ENCODE measurements around the gene TBL1X.

Gene TBL1X

GRCh38 chrX:9465380-9466123 lies 694 bp downstream of the TBL1X start:
- no peak for TF ChIP-seq CTCF (IDR thresholded peaks at IDR 0.05)

- TF ChIP-seq CTCF (IDR thresholded peaks at IDR 0.05): no peak
Measured at GRCh38 chrX:9466124-9466495, 1.3 kb downstream of the TBL1X start.

- no peak for TF ChIP-seq CTCF (IDR thresholded peaks at IDR 0.05)
Measured at GRCh38 chrX:9466736-9467135, 1.9 kb downstream of the TBL1X start.

- no peak for TF ChIP-seq CTCF (IDR thresholded peaks at IDR 0.05)
Measured at GRCh38 chrX:9467146-9467545, 2.3 kb downstream of the TBL1X start.

- no peak for TF ChIP-seq CTCF (IDR thresholded peaks at IDR 0.05)
Measured at GRCh38 chrX:9467751-9468150, 2.9 kb downstream of the TBL1X start.

DNA sequence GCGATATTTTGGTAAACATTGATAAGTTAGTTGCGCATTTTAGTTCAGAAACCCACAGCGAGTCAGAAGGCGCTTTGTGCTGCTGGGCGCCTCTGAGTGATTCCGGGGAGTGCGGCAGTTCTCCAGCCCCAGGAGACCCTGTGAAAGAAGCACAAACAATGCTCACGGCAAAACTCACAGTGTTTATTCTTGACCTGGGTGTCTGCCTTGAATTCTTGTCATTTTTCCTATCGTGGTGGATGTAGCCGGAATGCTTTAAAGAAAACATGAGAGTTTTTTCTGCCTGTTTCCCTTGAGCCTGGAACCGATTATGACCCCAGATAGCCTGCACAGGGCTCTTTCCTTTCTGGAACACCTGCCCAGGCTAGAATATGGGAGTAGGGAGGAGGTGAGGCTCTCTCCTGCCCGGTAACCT lies 6.7 kb downstream of the TBL1X start:
- TF ChIP-seq CTCF (IDR thresholded peaks at IDR 0.05): no peak

DNA sequence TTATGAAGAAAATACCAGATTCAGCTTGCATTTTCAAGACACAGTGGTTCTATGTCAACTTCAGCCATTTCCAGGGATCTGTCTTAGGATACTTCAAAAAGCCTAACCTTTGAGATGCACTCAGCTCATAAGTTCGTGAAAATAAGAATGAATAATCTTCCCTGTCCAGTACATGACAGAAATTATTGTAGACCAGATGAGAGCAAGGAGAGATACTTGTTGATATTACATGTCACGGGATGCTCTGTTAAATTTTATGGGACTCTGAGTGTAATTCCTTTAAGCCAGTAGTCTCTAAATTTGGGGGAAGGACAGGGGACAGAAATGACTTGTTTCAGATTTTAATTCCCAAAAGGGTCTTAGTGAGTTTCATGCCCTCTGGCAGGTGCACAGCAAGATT lies 8.8 kb downstream of the TBL1X start:
- no peak for TF ChIP-seq CTCF (IDR thresholded peaks at IDR 0.05)

- no peak for TF ChIP-seq CTCF (IDR thresholded peaks at IDR 0.05)
Measured at GRCh38 chrX:9475984-9476383, 11.1 kb downstream of the TBL1X start.

Data from LNCAP (cell line).